GM18951 (cell line): Measurements from ENCODE around the gene GALNT2.

Experiments used
- POLR2A ChIP-seq: IDR thresholded peaks from 4 replicates; pipeline ENCODE4 v1.6.1; 2011; ENCODE audit warnings: mild to moderate bottlenecking; ENCODE audit not compliant: insufficient read length, insufficient read depth; ENCODE audit errors: extremely low read depth
- in situ Hi-C: fragments of 300-500 bp; cut with MboI; formaldehyde crosslinking; loops from one replicate; pipeline ENCODE4 v1.12.0; 2022; ENCODE audit warnings: low sequenced_read_pairs, mixed read lengths, inconsistent platforms; ENCODE audit not compliant: unreplicated experiment

The GALNT2 gene

GRCh38 chr1:230165536-230165935, 98.5 kb downstream of the GALNT2 start:
- TF ChIP-seq POLR2A = no peak
- in situ Hi-C loops = no loop called here

- TF ChIP-seq POLR2A = no peak
- in situ Hi-C loops = no loop called here
Measured at GRCh38 chr1:230166366-230167132, 99.5 kb downstream of the GALNT2 start.

GRCh38 chr1:230167419-230167852, 100.4 kb downstream of the GALNT2 start:
- no peak for TF ChIP-seq POLR2A
- in situ Hi-C loops = no loop called here

GRCh38 chr1:230169454-230170152, 102.6 kb downstream of the GALNT2 start:
- no peak for TF ChIP-seq POLR2A
- in situ Hi-C loops = no loop called here

- TF ChIP-seq POLR2A = no peak
- in situ Hi-C loops = no loop called here
Measured at GRCh38 chr1:230170153-230170547, 103.1 kb downstream of the GALNT2 start.

- TF ChIP-seq POLR2A = no peak
- in situ Hi-C loops = no loop called here
Measured at GRCh38 chr1:230170622-230171021, 103.6 kb downstream of the GALNT2 start.

GRCh38 chr1:230171356-230172015, 104.4 kb downstream of the GALNT2 start:
- no peak for TF ChIP-seq POLR2A
- in situ Hi-C loops = no loop called here

- in situ Hi-C loops = no loop called here
Measured at GRCh38 chr1:230172016-230172537, 105.0 kb downstream of the GALNT2 start.

GRCh38 chr1:230173187-230173975, 106.3 kb downstream of the GALNT2 start:
- no peak for TF ChIP-seq POLR2A
- in situ Hi-C loops = no loop called here

More at GRCh38 chr1:230172016-230172537, 105.0 kb downstream of the GALNT2 start:
- no peak for TF ChIP-seq POLR2A

GRCh38 chr1:230174041-230174440, 107.0 kb downstream of the GALNT2 start:
- in situ Hi-C loops = no loop called here
- no peak for TF ChIP-seq POLR2A

GRCh38 chr1:230174471-230175162, 107.6 kb downstream of the GALNT2 start:
- in situ Hi-C loops = no loop called here
- no peak for TF ChIP-seq POLR2A

GRCh38 chr1:230175163-230175747, 108.2 kb downstream of the GALNT2 start:
- no peak for TF ChIP-seq POLR2A
- in situ Hi-C loops = no loop called here
